COLO668 (cell line): ENCODE results near the gene SUN1.

ENCODE experiments used
- DNase-seq: peaks from one replicate; lab custom pipeline; 2025; ENCODE audit not compliant: unreplicated experiment; lab: John Stamatoyannopoulos, UW

The SUN1 gene

GRCh38 chr7:901041-901387, 68.7 kb downstream of the SUN1 start:
- DNase-seq: no peak

- peak; percentile 88 for DNase-seq
These were observed 69.3 kb downstream of the SUN1 start for GRCh38 chr7:901388-902154.

- no peak for DNase-seq
These were observed 70.7 kb downstream of the SUN1 start for GRCh38 chr7:902996-903395.

GRCh38 chr7:903921-904755, 71.9 kb downstream of the SUN1 start:
- DNase-seq: no peak

- no peak for DNase-seq
These were observed 72.6 kb downstream of the SUN1 start for GRCh38 chr7:904847-905246.

- no peak for DNase-seq
These were observed 74.5 kb downstream of the SUN1 start for GRCh38 chr7:906776-907157.

GRCh38 chr7:907158-907980, 75.1 kb downstream of the SUN1 start:
- DNase-seq: no peak

GRCh38 chr7:908159-908581, 75.9 kb downstream of the SUN1 start:
- no peak for DNase-seq

GRCh38 chr7:908591-909357, 76.5 kb downstream of the SUN1 start:
- peak; percentile 78 for DNase-seq

GRCh38 chr7:909358-910329, 77.4 kb downstream of the SUN1 start:
- no peak for DNase-seq

- DNase-seq: no peak
These were observed 78.2 kb downstream of the SUN1 start for GRCh38 chr7:910441-910861.

- DNase-seq: no peak
These were observed 78.7 kb downstream of the SUN1 start for GRCh38 chr7:910931-911431.

- DNase-seq: no peak
These were observed 79.7 kb downstream of the SUN1 start for GRCh38 chr7:911791-912480.

- DNase-seq: peak; percentile 95
These were observed 81.7 kb downstream of the SUN1 start for GRCh38 chr7:913736-914520.

GRCh38 chr7:914521-915194, 82.4 kb downstream of the SUN1 start:
- no peak for DNase-seq

GRCh38 chr7:915291-916218, 83.3 kb downstream of the SUN1 start:
- DNase-seq: no peak
